Thyroid gland (tissue), 4 donors: ENCODE data around the gene PIGQ. TPM values are rescaled to one million over a fixed set of nuclear protein-coding genes. Genes with fewer than 3 reads are reported as not detected.
"Not testable (repeated sequence)": the region's sequence is repeated elsewhere in the genome, so short reads cannot be mapped to it uniquely, and the experiment has no call there.

Source experiments
- DNase-seq, 2 donors: peaks; one replicate each; pipeline ENCODE4 v3.0.0-alpha.2; 2019
- H3K27ac ChIP-seq, 3 donors: fragments of 200-600 bp; sonication (generic); 1 replicate in 2 of 3; 2 replicates in 1 of 3; pipeline ENCODE4 v1.5.1; 2016 to 2019; ENCODE audit warnings: mild to moderate bottlenecking in 1 of 3, moderate library complexity in 1 of 3
- H3K27me3 ChIP-seq: fragments of 200-600 bp; sonication (generic); one replicate; pipeline ENCODE4 v1.5.1; 2019
- H3K36me3 ChIP-seq, 2 donors: fragments of 200-600 bp; sonication (generic); one replicate each; pipeline ENCODE4 v1.5.1; 2016 to 2019
- H3K4me1 ChIP-seq, 2 donors: fragments of 200-600 bp; sonication (generic); one replicate each; pipeline ENCODE4 v1.5.1; 2017 to 2019
- H3K4me3 ChIP-seq, 3 donors: fragments of 200-600 bp; sonication (generic); replicated peaks in 1 of 3; 1 replicate in 2 of 3; 2 replicates in 1 of 3; pipeline ENCODE4 v1.5.1; 2016; ENCODE audit warnings: mild to moderate bottlenecking in 1 of 3
- H3K9me3 ChIP-seq: fragments of 200-600 bp; sonication (generic); one replicate; pipeline ENCODE4 v1.5.1; 2017
- CTCF ChIP-seq, 6 experiments: fragments of 200-600 bp in 3 of 6; fragments of 450-650 bp in 3 of 6; sonication (generic) in 3 of 6; IDR thresholded peaks; one replicate each; pipeline ENCODE4 v1.5.1; 2016 to 2019; ENCODE audit warnings: antibody characterized with exemption in 6 of 6, mild to moderate bottlenecking in 2 of 6, inconsistent platforms in 1 of 6, moderate library complexity in 1 of 6
- POLR2A ChIP-seq, 2 donors: fragments of 450-650 bp; IDR thresholded peaks; one replicate each; pipeline ENCODE4 v1.6.1; 2017; ENCODE audit warnings: antibody characterized with exemption in 2 of 2, mild to moderate bottlenecking in 2 of 2, moderate library complexity in 1 of 2
- WGBS, 2 donors: methylation state at CpG; one replicate each; pipeline ENCODE4 v1.1.5; 2017; 5-methylcytosine and 5-hydroxymethylcytosine counted together
- intact Hi-C: fragments of 100-400 bp; cut with DNase I; formaldehyde crosslinking; loops from one replicate; pipeline ENCODE4 v1.15.1; 2023
- total RNA-seq, 4 donors: library from RNA; depleted of rRNA; stranded (reverse); fragments of >200 nt; gene quantifications; one replicate each; pipeline ENCODE4 v1.2.3, GENCODE V29; 2016

Gene PIGQ
- total RNA-seq, 4 donors from 2014 or later = 69.6 to 125 (median 108) TPM

- Histone ChIP-seq H3K4me3 (no peak overlapping the region), H3K4me1 (peaks cover 26 to 34% of the 10 kb centered on the region in 2 donors), H3K9me3 (no peaks in the 10 kb centered on the region), H3K27me3 (no peaks in the 10 kb centered on the region), H3K27ac (no peak overlapping the region), H3K36me3 (no peaks in the 10 kb centered on the region)
- intact Hi-C loops = no loop called here
- TF ChIP-seq CTCF (IDR thresholded peaks at IDR 0.05) = no peak
- TF ChIP-seq POLR2A (IDR thresholded peaks at IDR 0.05) = no peak
- 94 to 96% methylated on average over 12 of the region's 12 CpGs for WGBS, 2 donors
- DNase-seq = no peak
Observed at GRCh38 chr16:596736-597060, 26.9 kb downstream of the PIGQ start.

GRCh38 chr16:597655-598054, 27.9 kb downstream of the PIGQ start:
- H3K9me3 ChIP-seq, intact Hi-C loops, H3K36me3 ChIP-seq, H3K4me3 ChIP-seq, DNase-seq, H3K27ac ChIP-seq, H3K27me3 ChIP-seq: not testable (repeated sequence)
- peaks cover 16 to 25% of the 10 kb centered on the region in 2 donors for H3K4me1 ChIP-seq
- 98 to 99% methylated on average over 7 of the region's 7 CpGs for WGBS, 2 donors

DNA sequence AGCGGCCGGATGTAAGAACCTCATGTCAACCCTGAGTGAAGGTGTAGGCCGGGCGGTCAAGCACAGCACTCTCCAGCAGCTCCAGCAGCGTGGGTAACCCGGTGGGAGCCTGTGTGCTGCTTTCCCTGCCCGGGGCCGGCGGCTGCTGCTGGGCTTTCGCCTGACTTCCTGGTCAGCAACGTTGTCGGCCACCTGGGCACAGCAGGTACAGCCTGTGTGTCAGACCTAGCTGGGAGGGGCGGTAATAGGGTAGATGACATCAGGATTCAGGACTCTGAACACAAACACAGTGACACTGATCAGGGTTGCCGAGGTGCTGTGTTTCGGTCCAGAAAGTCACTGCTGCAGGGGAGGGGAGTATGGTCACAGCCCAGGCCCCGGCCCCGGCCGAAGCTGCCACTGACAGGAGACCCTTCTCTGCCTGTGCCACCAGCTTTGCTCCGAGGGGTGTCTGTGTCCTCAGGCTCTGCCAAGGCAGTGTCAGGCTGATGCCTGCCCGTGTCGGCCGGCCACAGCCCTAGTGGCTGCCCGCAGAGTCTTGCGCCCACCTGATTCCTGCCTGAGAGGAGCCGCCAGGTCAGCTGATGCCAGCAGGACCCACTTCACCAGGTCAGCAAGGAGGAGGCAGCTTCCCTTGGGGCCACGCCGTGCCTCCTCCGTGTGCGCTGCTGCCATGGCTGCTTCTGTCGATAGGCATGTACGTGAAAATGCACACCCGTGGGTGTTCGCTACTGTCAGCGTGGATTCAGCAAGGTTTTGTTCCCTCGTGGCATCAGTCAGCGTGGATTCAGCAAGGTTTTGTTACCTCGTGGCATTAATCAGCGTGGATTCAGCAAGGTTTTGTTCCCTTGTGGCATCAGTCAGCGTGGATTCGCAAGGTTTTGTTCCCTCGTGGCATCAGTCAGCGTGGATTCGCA, 29.3 kb downstream of the PIGQ start:
- H3K27ac ChIP-seq = no peak overlapping the region
- WGBS, 2 donors = 95 to 98% methylated on average over 28 to 37 of the region's 43 CpGs
- DNase-seq = no peak

DNA sequence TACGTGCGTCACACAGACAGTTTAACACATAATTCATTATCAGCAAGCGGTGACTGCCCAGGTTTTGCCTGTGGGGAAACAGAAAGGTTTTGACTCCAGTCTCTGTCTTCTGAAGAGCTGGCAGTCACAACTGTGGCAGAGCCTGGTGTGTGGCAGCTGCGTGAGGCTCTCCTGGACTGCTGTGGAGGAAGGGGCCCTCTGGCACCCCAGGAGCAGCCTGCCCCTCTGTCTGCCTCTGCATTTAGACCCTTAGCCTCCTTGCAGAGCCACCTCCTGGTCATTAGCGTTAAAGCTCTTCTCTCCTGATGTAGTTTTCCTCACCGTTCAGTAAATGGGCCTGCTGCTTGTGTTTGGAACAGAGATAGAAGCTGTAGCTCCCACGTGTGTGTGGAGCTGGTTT, 31.0 kb downstream of the PIGQ start:
- DNase-seq = no peak
- TF ChIP-seq POLR2A (IDR thresholded peaks at IDR 0.05) (no peak), CTCF (IDR thresholded peaks at IDR 0.05) (no peak)
- Histone ChIP-seq H3K36me3 (no peaks in the 10 kb centered on the region), H3K9me3 (no peaks in the 10 kb centered on the region), H3K4me1 (no peaks in the 10 kb centered on the region), H3K27ac (no peak overlapping the region), H3K27me3 (no peaks in the 10 kb centered on the region), H3K4me3 (no peak overlapping the region)
- WGBS, 2 donors = 75 to 76% methylated on average over 7 of the region's 7 CpGs
- intact Hi-C loops = no loop called here

More for the DNA sequence above, 29.3 kb downstream of the PIGQ start:
- intact Hi-C loops = no loop called here
- no peaks in the 10 kb centered on the region for H3K27me3 ChIP-seq
- H3K4me3 ChIP-seq = no peak overlapping the region
- H3K36me3 ChIP-seq = no peaks in the 10 kb centered on the region
- no peak for TF ChIP-seq CTCF (IDR thresholded peaks at IDR 0.05)
- TF ChIP-seq POLR2A (IDR thresholded peaks at IDR 0.05) = no peak
- peaks cover 4 to 11% of the 10 kb centered on the region in 2 donors for H3K4me1 ChIP-seq
- no peaks in the 10 kb centered on the region for H3K9me3 ChIP-seq

DNA sequence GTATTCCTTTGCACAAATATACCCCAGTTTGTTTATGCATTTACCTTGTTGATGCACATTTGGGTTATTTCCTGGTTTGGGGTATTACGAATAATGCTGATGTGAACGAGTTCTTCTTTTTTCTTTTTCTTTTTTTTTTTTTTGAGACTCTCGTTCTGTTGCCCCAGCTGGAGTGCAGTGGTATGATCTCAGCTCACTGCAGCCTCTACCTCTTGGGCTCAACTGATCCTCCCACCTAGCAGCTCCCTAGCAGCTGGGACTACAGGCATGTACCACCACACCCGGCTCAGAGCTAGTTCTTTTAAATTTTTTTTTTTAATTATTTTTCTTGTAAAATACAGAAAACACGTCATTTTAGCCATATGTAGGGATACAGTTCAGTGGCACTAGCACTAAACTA, 34.2 kb downstream of the PIGQ start:
- intact Hi-C loops = no loop called here
- TF ChIP-seq CTCF (IDR thresholded peaks at IDR 0.05) = no peak
- no peak for TF ChIP-seq POLR2A (IDR thresholded peaks at IDR 0.05)

More for the DNA sequence above, 34.2 kb downstream of the PIGQ start:
- no peaks in the 10 kb centered on the region for H3K27me3 ChIP-seq
- no peaks in the 10 kb centered on the region for H3K4me1 ChIP-seq
- no peak for DNase-seq
- no peak overlapping the region for H3K27ac ChIP-seq
- no peaks in the 10 kb centered on the region for H3K9me3 ChIP-seq
- no peak overlapping the region for H3K4me3 ChIP-seq
- 85 to 93% methylated on average over 5 of the region's 5 CpGs for WGBS, 2 donors
- no peaks in the 10 kb centered on the region for H3K36me3 ChIP-seq
